ENCODE measurements around the gene RECQL5. TPM values are rescaled to one million over a fixed set of nuclear protein-coding genes. Genes with fewer than 3 reads are reported as not detected.
"Not testable (repeated sequence)": the region's sequence is repeated elsewhere in the genome, so short reads cannot be mapped to it uniquely, and the experiment has no call there.

Gene RECQL5
- polyA plus RNA-seq, 1 experiment, result 9.3 TPM

- Histone ChIP-seq H3K9me3 (ENCODE audit: control insufficient read depth, insufficient read depth, low read length) (no peaks in the 10 kb centered on the region), H3K4me3 (ENCODE audit: low read depth, low read length) (no peak overlapping the region), H3K27ac (ENCODE audit: low read depth, low read length) (no peak overlapping the region), H3K27me3 (ENCODE audit: control insufficient read depth, insufficient read depth, low read length) (no peaks in the 10 kb centered on the region)
- CTCF ChIA-PET, result no interaction called here
- DNase-seq (ENCODE audit: low read depth, low spot score), result no peak
- TF ChIP-seq, protein P1, sequence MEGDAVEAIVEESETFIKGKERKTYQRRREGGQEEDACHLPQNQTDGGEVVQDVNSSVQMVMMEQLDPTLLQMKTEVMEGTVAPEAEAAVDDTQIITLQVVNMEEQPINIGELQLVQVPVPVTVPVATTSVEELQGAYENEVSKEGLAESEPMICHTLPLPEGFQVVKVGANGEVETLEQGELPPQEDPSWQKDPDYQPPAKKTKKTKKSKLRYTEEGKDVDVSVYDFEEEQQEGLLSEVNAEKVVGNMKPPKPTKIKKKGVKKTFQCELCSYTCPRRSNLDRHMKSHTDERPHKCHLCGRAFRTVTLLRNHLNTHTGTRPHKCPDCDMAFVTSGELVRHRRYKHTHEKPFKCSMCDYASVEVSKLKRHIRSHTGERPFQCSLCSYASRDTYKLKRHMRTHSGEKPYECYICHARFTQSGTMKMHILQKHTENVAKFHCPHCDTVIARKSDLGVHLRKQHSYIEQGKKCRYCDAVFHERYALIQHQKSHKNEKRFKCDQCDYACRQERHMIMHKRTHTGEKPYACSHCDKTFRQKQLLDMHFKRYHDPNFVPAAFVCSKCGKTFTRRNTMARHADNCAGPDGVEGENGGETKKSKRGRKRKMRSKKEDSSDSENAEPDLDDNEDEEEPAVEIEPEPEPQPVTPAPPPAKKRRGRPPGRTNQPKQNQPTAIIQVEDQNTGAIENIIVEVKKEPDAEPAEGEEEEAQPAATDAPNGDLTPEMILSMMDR (IDR thresholded peaks at IDR 0.05; ENCODE audit: low read depth, low read length), result no peak
- POLR2A ChIA-PET, result no interaction called here
Observed at GRCh38 chr17:75640556-75641119, 26.3 kb downstream of the RECQL5 start.

DNA sequence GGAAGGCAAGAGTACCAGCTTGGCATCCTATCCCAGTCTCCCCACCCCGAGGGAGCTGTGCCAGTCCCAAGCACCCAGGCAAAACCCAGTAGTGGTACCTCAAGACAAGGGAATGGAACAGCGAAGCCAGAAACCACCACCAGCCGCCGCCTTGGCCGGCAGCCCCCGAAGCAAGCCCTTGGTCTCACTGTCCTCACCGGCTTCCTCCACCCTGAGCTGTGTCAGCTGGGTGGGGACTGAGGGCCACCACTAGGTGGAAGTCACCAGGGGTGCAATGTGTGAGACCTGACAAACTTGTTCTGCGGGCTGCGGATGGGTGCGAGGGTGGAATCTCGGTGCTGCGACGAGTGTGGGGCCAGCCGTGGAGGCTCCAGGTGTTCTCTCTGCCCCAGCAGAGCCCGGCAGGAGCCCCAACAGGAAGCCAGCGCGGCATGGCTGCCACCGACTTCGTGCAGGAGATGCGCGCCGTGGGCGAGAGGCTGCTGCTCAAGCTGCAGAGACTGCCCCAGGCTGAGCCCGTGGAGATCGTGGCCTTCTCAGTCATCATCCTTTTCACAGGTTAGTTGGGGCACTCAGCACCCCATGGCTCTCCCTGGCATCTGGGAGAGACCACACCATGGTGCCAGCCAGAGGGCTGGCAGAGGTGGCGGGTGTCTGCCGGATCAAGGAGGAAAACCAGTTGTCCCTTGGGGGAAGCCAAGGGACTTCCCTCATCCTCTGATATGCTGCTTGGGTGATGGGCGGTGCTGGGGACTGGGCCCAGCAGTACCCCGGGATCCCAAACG lies 27.0 kb downstream of the RECQL5 start:
- Histone ChIP-seq H3K4me3 (ENCODE audit: low read depth, low read length) (no peak overlapping the region), H3K27me3 (ENCODE audit: control insufficient read depth, insufficient read depth, low read length) (no peaks in the 10 kb centered on the region), H3K9me3 (ENCODE audit: control insufficient read depth, insufficient read depth, low read length) (no peaks in the 10 kb centered on the region), H3K27ac (ENCODE audit: low read depth, low read length) (no peak overlapping the region)
- POLR2A ChIA-PET, result no interaction called here
- TF ChIP-seq, protein P1 (IDR thresholded peaks at IDR 0.05; ENCODE audit: low read depth, low read length), result no peak
- no peak for DNase-seq (ENCODE audit: low read depth, low spot score)
- CTCF ChIA-PET, result no interaction called here

GRCh38 chr17:75639327-75639726 lies 27.6 kb downstream of the RECQL5 start:
- no peak overlapping the region for H3K27ac ChIP-seq (ENCODE audit: low read depth, low read length)
- ChIA-PET POLR2A (no interaction called here), CTCF (no interaction called here)
- no peaks in the 10 kb centered on the region; the same call in 1 of the 2 replicates for H3K9me3 ChIP-seq (ENCODE audit: control insufficient read depth, insufficient read depth, low read length)
- TF ChIP-seq, protein P1 (IDR thresholded peaks at IDR 0.05; ENCODE audit: low read depth, low read length), result no peak
- DNase-seq (ENCODE audit: low read depth, low spot score), result no peak
- no peaks in the 10 kb centered on the region for H3K27me3 ChIP-seq (ENCODE audit: control insufficient read depth, insufficient read depth, low read length)
- no peak overlapping the region for H3K4me3 ChIP-seq (ENCODE audit: low read depth, low read length)

GRCh38 chr17:75638893-75639292 lies 28.1 kb downstream of the RECQL5 start:
- Histone ChIP-seq H3K27ac (ENCODE audit: low read depth, low read length) (no peak overlapping the region), H3K27me3 (ENCODE audit: control insufficient read depth, insufficient read depth, low read length) (no peaks in the 10 kb centered on the region), H3K4me3 (ENCODE audit: low read depth, low read length) (no peak overlapping the region), H3K9me3 (ENCODE audit: control insufficient read depth, insufficient read depth, low read length) (no peaks in the 10 kb centered on the region; the same call in 1 of the 2 replicates)
- no peak for DNase-seq (ENCODE audit: low read depth, low spot score)
- TF ChIP-seq, protein P1 (IDR thresholded peaks at IDR 0.05; ENCODE audit: low read depth, low read length), result no peak
- ChIA-PET POLR2A (no interaction called here), CTCF (interaction anchor here (11.0 kb wide), 1 partner anchor 109 kb away, joined by 309 read pairs; no protein-coding TSS in a partner anchor)

- not testable (repeated sequence) for H3K27me3 ChIP-seq (ENCODE audit: control insufficient read depth, insufficient read depth, low read length); H3K27ac ChIP-seq (ENCODE audit: low read depth, low read length); H3K4me3 ChIP-seq (ENCODE audit: low read depth, low read length); DNase-seq (ENCODE audit: low read depth, low spot score); H3K9me3 ChIP-seq (ENCODE audit: control insufficient read depth, insufficient read depth, low read length)
- ChIA-PET POLR2A (interaction anchor here (0.6 kb wide), 1 partner anchor 328 kb away, joined by 6 read pairs; no protein-coding TSS in a partner anchor), CTCF (interaction anchor here (11.0 kb wide), 1 partner anchor 110 kb away, joined by 309 read pairs; no protein-coding TSS in a partner anchor)
Observed at GRCh38 chr17:75638039-75638438, 28.9 kb downstream of the RECQL5 start.
